PC-9 (cell line): ENCODE results near the gene LYPD3.

Experiments
- EZH2 ChIP-seq: fragments of 200-600 bp; sonication (generic); IDR thresholded peaks from 2 replicates; pipeline ENCODE4 v1.8.0; 2017; ENCODE audit warnings: antibody characterized with exemption, low read depth
- TF ChIP-seq, protein P1 (sequence below): fragments of 200-600 bp; sonication (generic); conservative IDR thresholded peaks from 2 replicates; pipeline ENCODE4 v1.6.1; 2017; ENCODE audit warnings: mixed run types, antibody characterized with exemption, mild to moderate bottlenecking, moderate library complexity

DNA sequence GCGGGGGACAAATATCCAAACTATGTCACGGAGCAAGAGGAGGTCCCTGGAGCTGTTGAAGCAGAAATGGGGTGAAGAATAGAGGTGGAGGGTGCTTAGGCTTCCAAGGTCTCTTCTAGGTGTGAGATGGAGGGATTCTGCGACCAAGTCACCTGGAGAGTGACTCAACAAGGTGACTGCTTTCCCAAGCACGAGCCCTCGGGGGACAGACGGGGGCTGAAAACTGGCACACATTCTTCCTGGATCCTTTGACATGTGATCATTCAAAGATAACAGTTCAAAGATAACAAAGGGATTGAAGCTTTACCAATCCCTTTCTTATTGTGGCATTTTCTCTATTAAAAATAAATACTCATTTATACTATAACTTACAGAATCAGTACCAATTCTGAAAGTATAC, 53.0 kb downstream of the LYPD3 start:
- TF ChIP-seq, protein P1, sequence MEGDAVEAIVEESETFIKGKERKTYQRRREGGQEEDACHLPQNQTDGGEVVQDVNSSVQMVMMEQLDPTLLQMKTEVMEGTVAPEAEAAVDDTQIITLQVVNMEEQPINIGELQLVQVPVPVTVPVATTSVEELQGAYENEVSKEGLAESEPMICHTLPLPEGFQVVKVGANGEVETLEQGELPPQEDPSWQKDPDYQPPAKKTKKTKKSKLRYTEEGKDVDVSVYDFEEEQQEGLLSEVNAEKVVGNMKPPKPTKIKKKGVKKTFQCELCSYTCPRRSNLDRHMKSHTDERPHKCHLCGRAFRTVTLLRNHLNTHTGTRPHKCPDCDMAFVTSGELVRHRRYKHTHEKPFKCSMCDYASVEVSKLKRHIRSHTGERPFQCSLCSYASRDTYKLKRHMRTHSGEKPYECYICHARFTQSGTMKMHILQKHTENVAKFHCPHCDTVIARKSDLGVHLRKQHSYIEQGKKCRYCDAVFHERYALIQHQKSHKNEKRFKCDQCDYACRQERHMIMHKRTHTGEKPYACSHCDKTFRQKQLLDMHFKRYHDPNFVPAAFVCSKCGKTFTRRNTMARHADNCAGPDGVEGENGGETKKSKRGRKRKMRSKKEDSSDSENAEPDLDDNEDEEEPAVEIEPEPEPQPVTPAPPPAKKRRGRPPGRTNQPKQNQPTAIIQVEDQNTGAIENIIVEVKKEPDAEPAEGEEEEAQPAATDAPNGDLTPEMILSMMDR = no peak
- TF ChIP-seq EZH2 = no peak
